K562 (cell line): ENCODE data around the gene GCNA. TPM values are rescaled to one million over a fixed set of nuclear protein-coding genes. Genes with fewer than 3 reads are reported as not detected.

Experiments
- ATAC-seq: fragments of 200-7000 bp; cut with Tn5 transposase; 3 replicates; pipeline ENCODE4 v1.9.1; 2020; ENCODE audit warnings: moderate library complexity
- BruUV-seq: library from RNA; stranded (reverse); fragments of 400-500 nt; replicated peaks from 2 replicates; lab custom pipeline; 2021; lab: Mats Ljungman, UMichigan
- CTCF ChIA-PET: fragments of 300-600 bp; formaldehyde crosslinking; extraction: SDS; loops from one replicate; lab custom pipeline; 2021; ENCODE audit warnings: low intra/inter-chr PET ratio; lab: Yijun Ruan, JAX
- POLR2A ChIA-PET: fragments of 300-600, 350-650 bp; sonication (Branson Sonifier 250); formaldehyde crosslinking; extraction: SDS; loops from one replicate; lab custom pipeline; 2021; ENCODE audit warnings: antibody characterized with exemption, inconsistent platforms; lab: Yijun Ruan, JAX
- DNase-seq, 4 experiments: peaks; one replicate each; pipeline versions ENCODE4 v3.0.0 to v3.0.0-alpha.2; 2011 to 2018; ENCODE audit warnings: low spot score in 3 of 4, mixed read lengths in 3 of 4; ENCODE audit errors: extremely low read depth in 1 of 4
- FAIRE-seq: peaks from 2 replicates; lab custom pipeline; 2011; peaks lifted over from hg19 to GRCh38; lab: Jason Lieb, UNC
- H2AFZ ChIP-seq: 2 replicates; pipeline ENCODE4 v1.6.0; 2011; ENCODE audit warnings: low read depth, low read length, control low read depth, inconsistent platforms
- H3K27ac ChIP-seq: fragments of 200-600 bp; 3 replicates; pipeline ENCODE4 v1.8.0; 2011; ENCODE audit warnings: low read depth, mild to moderate bottlenecking, control low read depth, inconsistent platforms, low read length, moderate library complexity, mixed read lengths; ENCODE audit errors: extremely low read depth
- H3K27me3 ChIP-seq, 2 experiments: fragments of 300-600 bp in 1 of 2; 2 replicates in 1 of 2; 3 replicates in 1 of 2; pipeline versions ENCODE4 v1.6.0 to v1.8.0; 2011; ENCODE audit warnings: inconsistent platforms in 2 of 2, low read length in 2 of 2, mild to moderate bottlenecking in 1 of 2, mixed read lengths in 1 of 2, moderate library complexity in 1 of 2; ENCODE audit not compliant: control insufficient read depth in 2 of 2, insufficient read depth in 2 of 2
- H3K36me3 ChIP-seq: fragments of 300-600 bp; 3 replicates; pipeline ENCODE4 v1.8.0; 2011; ENCODE audit warnings: mild to moderate bottlenecking, low read length, inconsistent platforms; ENCODE audit not compliant: control insufficient read depth, insufficient read depth
- H3K4me1 ChIP-seq, 2 experiments: fragments of 200-600 bp in 1 of 2; replicated peaks in 1 of 2; 2 replicates in 1 of 2; 3 replicates in 1 of 2; pipeline versions ENCODE4 v1.5.1 to v1.8.0; 2011; ENCODE audit warnings: inconsistent platforms in 2 of 2, low read length in 2 of 2, mild to moderate bottlenecking in 1 of 2, mixed read lengths in 1 of 2, moderate library complexity in 1 of 2; ENCODE audit not compliant: control insufficient read depth in 2 of 2, insufficient read depth in 2 of 2
- H3K4me2 ChIP-seq: 2 replicates; pipeline ENCODE4 v1.6.1; 2011; ENCODE audit warnings: low read length, control low read depth, inconsistent platforms, mixed read lengths; ENCODE audit not compliant: insufficient read depth
- H3K4me3 ChIP-seq: fragments of 200-600 bp; sonication (generic), shearing (Covaris generic); 2 replicates; pipeline ENCODE4 v1.5.1; 2016; ENCODE audit warnings: control low read depth, inconsistent platforms
- H3K79me2 ChIP-seq: fragments of 200-600 bp; 3 replicates; pipeline ENCODE4 v1.8.0; 2011; ENCODE audit warnings: low read length, inconsistent platforms; ENCODE audit not compliant: control insufficient read depth, insufficient read depth
- H3K9ac ChIP-seq, 2 experiments: 2 replicates each; pipeline versions ENCODE4 v1.6.0 to v1.6.1; 2011; ENCODE audit warnings: low read depth in 2 of 2, low read length in 2 of 2, control low read depth in 1 of 2, inconsistent platforms in 1 of 2, mild to moderate bottlenecking in 1 of 2, mixed read lengths in 1 of 2; ENCODE audit not compliant: insufficient read depth in 1 of 2
- H3K9me1 ChIP-seq: one replicate; pipeline ENCODE4 v1.6.0; 2011; ENCODE audit warnings: inconsistent platforms, mild to moderate bottlenecking, low read length, moderate library complexity; ENCODE audit not compliant: control insufficient read depth, insufficient read depth
- H3K9me3 ChIP-seq: replicated peaks from 2 replicates; pipeline ENCODE4 v1.5.1; 2011; ENCODE audit warnings: low read depth, low read length, inconsistent platforms; ENCODE audit not compliant: control insufficient read depth, insufficient read depth
- H4K20me1 ChIP-seq: replicated peaks from 2 replicates; pipeline ENCODE4 v1.6.1; 2011; ENCODE audit warnings: low read length, inconsistent platforms, mixed read lengths; ENCODE audit not compliant: control insufficient read depth, insufficient read depth
- GATA2 ChIP-seq: sonication (generic); formaldehyde crosslinking; IDR thresholded peaks from 2 replicates; pipeline ENCODE4 v1.4.0; 2020; ENCODE audit warnings: mild to moderate bottlenecking, missing genetic modification reagents
- L3MBTL2 ChIP-seq: fragments of 450-650 bp; IDR thresholded peaks from 2 replicates; pipeline ENCODE4 v1.6.1; 2016; ENCODE audit warnings: mild to moderate bottlenecking, moderate library complexity
- NFRKB ChIP-seq: fragments of 450-650 bp; IDR thresholded peaks from 2 replicates; pipeline ENCODE4 v1.6.1; 2016; ENCODE audit warnings: low read depth
- PRDM10 ChIP-seq: fragments of 450-650 bp; IDR thresholded peaks from 2 replicates; pipeline ENCODE4 v1.6.1; 2018; ENCODE audit not compliant: partially characterized antibody
- WGBS: fragments of 100-300 bp; shearing (Covaris generic); methylation state at CpG from one replicate; pipeline ENCODE4 v1.1.6; 2016; ENCODE audit warnings: low coverage, mixed read lengths; ENCODE audit not compliant: insufficient coverage; ENCODE audit errors: missing lambda C conversion rate; 5-methylcytosine and 5-hydroxymethylcytosine counted together
- in situ Hi-C: fragments of 300-500 bp; cut with MboI; formaldehyde crosslinking; loops from 4 replicates; pipeline ENCODE4 v1.15.0; 2018; ENCODE audit warnings: inconsistent platforms, mixed read lengths
- intact Hi-C: fragments of 100-400 bp; cut with micrococcal nuclease; formaldehyde crosslinking; loops from 2 replicates; pipeline ENCODE4 v1.14.2; 2022
- polyA plus RNA-seq, 8 experiments: library from polyadenylated mRNA; depleted of rRNA in 4 of 8; stranded (reverse) in 5 of 8; unstranded in 3 of 8; fragments of >200 nt; fragmentation: Nextera tagmentation in 2 of 8; fragmentation: Illumina TruSeq in 1 of 8; extraction: Ambion mirVana in 2 of 8; extraction: Trizol in 1 of 8; gene quantifications; 2 replicates each; pipeline versions ENCODE4 v1.2.1 to v1.2.3, GENCODE V29; 2011 to 2014; ENCODE audit warnings: inconsistent platforms in 1 of 8, missing spikeins in 1 of 8
- total RNA-seq, 7 experiments: library from RNA; depleted of rRNA in 6 of 7; stranded (reverse); fragments of >200 nt in 6 of 7; fragmentation: Illumina TruSeq in 2 of 7; extraction: Trizol in 2 of 7; gene quantifications; 2 replicates each; pipeline versions ENCODE4 v1.2.1 to v1.2.3, GENCODE V29; 2011 to 2021; ENCODE audit warnings: low replicate concordance in 1 of 7

The GCNA gene
- total and polyA plus RNA-seq, 9 of the 15 experiments (the other 6 are each of a cell fraction or from before 2014, with no cell fraction given), result 0.27 to 1.5 (median 0.86) TPM

GRCh38 chrX:71626576-71626975, 48.3 kb downstream of the GCNA start:
- in situ Hi-C loops, result no loop called here
- no peaks in the 10 kb centered on the region for H3K36me3 ChIP-seq
- peaks cover 2 to 4% of the 10 kb centered on the region in 2 experiments; a peak in 2 of 5 replicates for H3K4me1 ChIP-seq
- H3K4me2 ChIP-seq, result no peak overlapping the region
- no peaks in the 10 kb centered on the region for H3K9me3 ChIP-seq
- no peak for TF ChIP-seq NFRKB
- no peak for TF ChIP-seq PRDM10
- no peak for TF ChIP-seq L3MBTL2
- no peak for TF ChIP-seq GATA2 (CRISPR knock-in tag)
- peak in 2 of 4 experiments; percentile 20 to 27 for DNase-seq
- POLR2A ChIA-PET, result interaction anchor here (0.6 kb wide), 1 partner anchor 8 kb away, joined by 3 read pairs; no protein-coding TSS in a partner anchor
- H3K27ac ChIP-seq, result no peak overlapping the region
- CTCF ChIA-PET, result no interaction called here
- intact Hi-C loops, result no loop called here
- no TSS peak for BruUV-seq
- H4K20me1 ChIP-seq, result no peaks in the 10 kb centered on the region
- ATAC-seq, result no peak
- peak overlapping the region; percentile 16; the same call in 1 of the 2 replicates for H2AFZ ChIP-seq
- WGBS, result 28% methylated on average over 6 of the region's 6 CpGs
- no peaks in the 10 kb centered on the region; a peak in 2 of 5 replicates for H3K27me3 ChIP-seq
- no peak overlapping the region; a peak in 1 of 4 replicates for H3K9ac ChIP-seq
- no peak for FAIRE-seq
- no peak overlapping the region for H3K4me3 ChIP-seq
- H3K79me2 ChIP-seq, result no peaks in the 10 kb centered on the region
- no peaks in the 10 kb centered on the region for H3K9me1 ChIP-seq
